GM20000 (cell line): Measurements from ENCODE around the gene KLHL6.

Experiments used
- DNase-seq: peaks from one replicate; pipeline ENCODE4 v3.0.0; 2012; ENCODE audit warnings: low spot score
- TF ChIP-seq, protein P1 (sequence below): IDR thresholded peaks from 2 replicates; pipeline ENCODE4 v1.5.1; 2012; ENCODE audit warnings: mild to moderate bottlenecking, control low read depth; ENCODE audit errors: extremely low read depth, missing control alignments

The KLHL6 gene

DNA sequence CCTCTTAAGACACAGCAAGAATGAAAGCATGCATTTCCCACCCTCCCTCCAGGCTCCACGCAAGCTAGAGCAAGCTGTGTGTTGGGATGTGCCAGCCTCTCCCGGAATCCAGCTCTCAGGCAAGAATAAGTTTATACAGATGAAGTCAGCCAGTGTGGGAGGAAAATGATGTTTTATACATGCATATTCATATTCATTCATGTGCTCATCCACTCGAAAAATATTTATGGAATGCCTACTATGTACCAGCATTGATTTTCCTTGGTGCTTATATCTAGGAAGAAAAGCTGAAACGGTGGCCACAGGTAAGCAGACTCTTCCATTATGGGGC, 62.7 kb downstream of the KLHL6 start:
- TF ChIP-seq, protein P1, sequence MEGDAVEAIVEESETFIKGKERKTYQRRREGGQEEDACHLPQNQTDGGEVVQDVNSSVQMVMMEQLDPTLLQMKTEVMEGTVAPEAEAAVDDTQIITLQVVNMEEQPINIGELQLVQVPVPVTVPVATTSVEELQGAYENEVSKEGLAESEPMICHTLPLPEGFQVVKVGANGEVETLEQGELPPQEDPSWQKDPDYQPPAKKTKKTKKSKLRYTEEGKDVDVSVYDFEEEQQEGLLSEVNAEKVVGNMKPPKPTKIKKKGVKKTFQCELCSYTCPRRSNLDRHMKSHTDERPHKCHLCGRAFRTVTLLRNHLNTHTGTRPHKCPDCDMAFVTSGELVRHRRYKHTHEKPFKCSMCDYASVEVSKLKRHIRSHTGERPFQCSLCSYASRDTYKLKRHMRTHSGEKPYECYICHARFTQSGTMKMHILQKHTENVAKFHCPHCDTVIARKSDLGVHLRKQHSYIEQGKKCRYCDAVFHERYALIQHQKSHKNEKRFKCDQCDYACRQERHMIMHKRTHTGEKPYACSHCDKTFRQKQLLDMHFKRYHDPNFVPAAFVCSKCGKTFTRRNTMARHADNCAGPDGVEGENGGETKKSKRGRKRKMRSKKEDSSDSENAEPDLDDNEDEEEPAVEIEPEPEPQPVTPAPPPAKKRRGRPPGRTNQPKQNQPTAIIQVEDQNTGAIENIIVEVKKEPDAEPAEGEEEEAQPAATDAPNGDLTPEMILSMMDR: no peak
- DNase-seq: no peak

DNA sequence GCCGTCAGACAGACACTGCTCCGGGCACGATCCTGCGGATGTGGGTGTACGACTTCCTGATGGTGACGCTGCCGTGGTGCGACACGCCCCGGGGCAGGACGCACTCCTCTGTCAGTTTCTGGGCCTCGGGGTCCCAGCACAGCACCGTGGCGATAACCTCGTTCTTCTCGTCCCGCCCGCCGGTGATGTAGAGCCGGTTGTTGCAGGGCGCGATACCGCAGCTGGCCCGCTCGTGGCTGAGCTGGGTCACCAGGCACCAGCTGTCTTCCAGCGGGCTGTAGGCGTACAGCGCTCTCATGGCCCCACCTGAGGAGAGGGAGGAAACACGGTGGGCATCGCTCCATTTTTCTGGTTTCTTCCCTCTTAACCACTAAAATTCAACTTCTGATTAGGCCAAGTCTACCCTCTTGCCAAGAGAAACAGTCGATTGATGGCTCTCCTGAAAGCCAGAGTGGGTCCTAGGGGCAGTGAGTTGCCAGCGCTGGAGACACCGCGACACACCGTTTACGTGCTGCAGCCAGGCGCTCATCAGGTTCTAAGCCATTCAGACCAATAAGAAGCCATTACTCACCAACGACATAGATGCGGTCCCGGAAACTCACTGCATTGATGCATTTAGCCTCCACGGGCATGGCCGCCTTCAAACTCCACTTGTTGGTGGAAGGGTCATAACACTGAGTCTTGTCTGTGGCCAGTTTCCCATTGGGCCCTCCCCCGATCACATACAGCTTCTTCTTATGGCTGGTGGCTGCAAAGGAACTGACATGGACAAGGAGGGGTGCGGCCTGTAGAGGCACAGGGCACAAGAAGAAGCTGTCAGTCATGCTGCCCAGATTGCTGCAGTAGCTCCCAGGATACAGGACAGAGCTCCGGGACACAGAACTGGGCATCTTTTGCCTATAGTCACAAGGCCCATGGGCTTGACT, 63.3 kb downstream of the KLHL6 start:
- TF ChIP-seq, protein P1: no peak
- no peak for DNase-seq

DNA sequence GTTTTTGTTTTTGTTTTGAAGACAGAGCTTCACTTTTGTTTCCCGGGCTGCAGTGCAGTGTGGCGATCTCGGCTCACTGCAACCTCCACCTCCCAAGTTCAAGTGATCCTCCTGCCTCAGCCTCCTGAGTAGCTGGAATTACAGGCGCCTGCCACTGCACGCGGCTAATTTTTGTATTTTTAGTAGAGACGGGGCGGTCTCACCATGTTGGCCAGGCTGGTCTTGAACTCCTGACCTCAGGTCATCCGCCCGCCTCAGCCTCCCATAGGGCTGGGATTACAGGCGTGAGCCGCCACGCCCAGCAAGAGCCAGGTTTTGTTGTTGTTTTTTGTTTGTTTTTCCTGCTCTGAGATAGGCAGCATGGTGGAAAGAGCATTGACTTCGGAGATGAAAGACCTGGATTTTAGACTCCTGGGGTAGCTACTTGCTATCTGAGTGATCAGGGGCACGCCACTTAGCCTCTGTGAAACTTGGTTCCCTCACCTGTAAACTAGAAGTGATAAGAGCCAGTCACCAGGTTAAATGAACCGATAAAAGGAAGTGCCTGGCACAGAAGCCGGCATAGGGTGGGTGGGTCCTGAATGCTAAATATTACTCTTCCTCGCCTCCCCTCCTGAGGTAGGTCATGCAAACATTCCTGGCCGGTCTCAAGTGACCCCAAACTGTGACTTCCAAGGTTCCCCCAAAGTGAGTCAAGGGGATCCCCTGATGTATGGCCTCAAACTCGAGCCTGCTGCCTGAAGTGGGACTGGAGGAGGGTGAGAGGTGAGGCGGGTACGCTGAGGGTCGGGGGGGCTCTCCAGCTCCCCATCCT, 64.2 kb downstream of the KLHL6 start:
- DNase-seq: no peak
- TF ChIP-seq, protein P1: no peak

DNA sequence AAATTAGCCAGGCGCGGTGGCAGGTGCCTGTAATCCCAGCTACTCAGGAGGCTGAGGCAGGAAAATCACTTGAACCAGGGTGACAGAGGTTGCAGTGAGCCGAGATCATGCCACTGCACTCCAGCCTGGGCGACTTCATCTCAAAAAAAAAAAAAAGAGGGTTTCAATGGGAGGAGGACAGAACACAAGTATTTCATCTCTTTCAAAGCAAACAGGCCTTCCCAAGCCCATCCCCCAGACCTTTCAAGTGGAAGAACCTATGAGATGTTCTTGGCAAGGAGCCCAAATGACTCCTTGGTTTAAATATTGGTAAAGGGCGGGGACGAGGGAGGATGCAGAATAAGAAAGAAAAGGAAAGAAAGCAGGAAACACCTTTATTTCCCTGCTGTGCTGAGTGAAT, 64.9 kb downstream of the KLHL6 start:
- TF ChIP-seq, protein P1: no peak
- no peak for DNase-seq

DNA sequence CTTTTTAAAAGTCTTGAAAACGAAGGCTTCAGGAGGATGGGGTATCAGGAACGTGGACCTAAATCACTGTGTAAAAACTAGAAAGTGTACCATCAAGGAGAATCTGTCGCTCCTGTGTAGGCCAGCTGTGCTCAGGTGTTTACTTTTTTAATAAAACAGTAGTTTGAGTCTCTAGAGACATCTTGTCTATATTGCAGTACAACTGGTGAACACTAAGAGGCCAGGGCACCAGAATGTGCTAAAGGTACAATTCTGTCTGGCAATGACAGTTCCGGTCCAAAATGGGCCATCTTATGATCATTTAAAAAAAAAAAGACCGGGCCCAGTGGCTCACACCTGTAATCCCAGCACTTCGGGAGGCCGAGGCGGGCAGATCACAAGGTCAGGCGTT, 65.3 kb downstream of the KLHL6 start:
- no peak for DNase-seq
- TF ChIP-seq, protein P1: no peak

DNA sequence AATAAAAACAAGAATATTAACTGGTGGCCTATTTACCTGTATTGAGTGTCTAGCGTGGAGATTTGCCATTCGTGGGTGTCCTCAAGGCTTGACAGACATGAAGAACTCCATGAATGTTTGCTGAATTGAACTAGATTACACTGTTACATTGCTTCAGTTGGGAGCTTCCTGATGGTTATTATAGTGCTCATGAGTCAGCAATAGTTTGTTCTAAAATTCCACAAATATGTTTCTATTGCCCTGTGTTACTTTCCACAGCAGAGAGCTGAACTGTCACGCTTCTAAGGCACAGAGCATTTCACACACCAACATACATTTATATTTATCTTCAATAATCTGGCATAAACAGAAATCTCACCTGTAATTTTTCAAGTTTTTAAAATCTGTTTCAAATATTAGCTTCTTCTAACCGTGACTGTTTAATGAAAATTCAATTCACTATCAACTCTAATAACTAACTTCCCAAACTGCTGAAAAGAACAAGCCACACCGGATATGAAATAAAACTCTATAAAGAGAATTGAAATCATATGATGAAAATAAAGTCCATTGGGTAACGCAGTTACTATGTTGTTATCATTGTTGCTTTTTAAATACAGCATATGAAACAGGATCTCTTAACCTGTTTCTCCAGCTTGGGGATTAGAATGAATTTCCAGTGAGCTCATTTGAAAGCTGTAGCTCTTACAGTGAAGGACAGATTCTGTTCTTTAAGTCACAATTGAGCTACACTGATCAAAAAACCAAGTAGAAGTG, 65.9 kb downstream of the KLHL6 start:
- TF ChIP-seq, protein P1: no peak
- DNase-seq: no peak
